Natural killer cell (primary cell): ENCODE measurements around the gene GORASP1. TPM values are rescaled to one million over a fixed set of nuclear protein-coding genes. Genes with fewer than 3 reads are reported as not detected.
A peak's percentile ranks its signal among the peaks of the same experiment; 100 is the strongest.

ENCODE experiments used
- ATAC-seq, 3 donors: fragments of 150-1000 bp in 2 of 3; fragments of 200-7000 bp in 1 of 3; cut with Tn5 transposase; 1 replicate in 1 of 3; 2 replicates in 2 of 3; pipeline ENCODE4 v1.10.0; 2021; ENCODE audit warnings: mild to moderate bottlenecking in 2 of 3, moderate library complexity in 2 of 3
- DNase-seq, 2 donors: peaks; one replicate each; pipeline versions ENCODE4 v3.0.0 to v3.0.0-alpha.2; 2013 to 2021; ENCODE audit warnings: mixed read lengths in 1 of 2
- H3K27ac ChIP-seq: one replicate; pipeline ENCODE4 v1.5.1; 2013; ENCODE audit warnings: mild to moderate bottlenecking, low read length
- H3K27me3 ChIP-seq: one replicate; pipeline ENCODE4 v1.6.1; 2013; ENCODE audit warnings: low read length; ENCODE audit not compliant: control insufficient read depth, insufficient read depth
- H3K36me3 ChIP-seq: one replicate; pipeline ENCODE4 v1.6.1; 2013; ENCODE audit warnings: low read length; ENCODE audit not compliant: control insufficient read depth, insufficient read depth
- H3K4me1 ChIP-seq: one replicate; pipeline ENCODE4 v1.6.1; 2013; ENCODE audit warnings: low read length; ENCODE audit not compliant: control insufficient read depth, insufficient read depth
- H3K4me3 ChIP-seq: one replicate; pipeline ENCODE4 v1.5.1; 2013; ENCODE audit warnings: low read length
- H3K9me3 ChIP-seq: one replicate; pipeline ENCODE4 v1.6.1; 2013; ENCODE audit warnings: low read length; ENCODE audit not compliant: control insufficient read depth, insufficient read depth
- H3K27ac Mint-ChIP-seq, 2 donors: one replicate each; pipeline ENCODE4 v1.8.0; 2022; ENCODE audit warnings: mild to moderate bottlenecking in 2 of 2, mixed read lengths in 2 of 2, moderate library complexity in 1 of 2
- H3K27me3 Mint-ChIP-seq, 2 donors: one replicate each; pipeline ENCODE4 v1.8.0; 2022; ENCODE audit warnings: low read depth in 2 of 2, mixed read lengths in 2 of 2
- H3K36me3 Mint-ChIP-seq: one replicate; pipeline ENCODE4 v1.8.0; 2022; ENCODE audit warnings: mixed read lengths
- H3K4me1 Mint-ChIP-seq, 2 donors: one replicate each; pipeline ENCODE4 v1.8.0; 2022; ENCODE audit warnings: mixed read lengths in 2 of 2
- H3K4me3 Mint-ChIP-seq: one replicate; pipeline ENCODE4 v1.8.0; 2022; ENCODE audit warnings: mild to moderate bottlenecking, moderate library complexity, mixed read lengths
- H3K9me3 Mint-ChIP-seq, 2 donors: one replicate each; pipeline ENCODE4 v1.8.0; 2022; ENCODE audit warnings: mixed read lengths in 2 of 2
- CTCF ChIP-seq: fragments of 200-600 bp; IDR thresholded peaks from one replicate; pipeline ENCODE4 v1.8.0; 2022; ENCODE audit warnings: antibody characterized with exemption
- WGBS: methylation state at CpG from one replicate; pipeline ENCODE4 v1.1.7; 2013; ENCODE audit warnings: missing lambda C conversion rate; ENCODE audit not compliant: insufficient coverage; 5-methylcytosine and 5-hydroxymethylcytosine counted together
- intact Hi-C: fragments of 100-400 bp; cut with micrococcal nuclease; formaldehyde crosslinking; loops from one replicate; pipeline ENCODE4 v1.14.2; 2022
- total RNA-seq, 4 donors: library from RNA; stranded (reverse); fragments of 120-200 nt in 1 of 4; gene quantifications; one replicate each; pipeline versions ENCODE4 v1.2.3 to v1.2.4, GENCODE V29; 2013 to 2022

The GORASP1 gene
- total RNA-seq, 3 donors from 2014 or later (not counting 1 experiment from before 2014, with no cell fraction given): 20.2 to 21.3 (median 20.8) TPM

- no peak overlapping the region for H3K4me3 ChIP-seq
- H3K4me1 ChIP-seq: peaks cover 13% of the 10 kb centered on the region
- Mint-ChIP-seq H3K9me3 (no peaks in the 10 kb centered on the region), H3K4me3 (no peak overlapping the region), H3K27ac (peak overlapping the region in 1 of 2 donors; percentile 14), H3K4me1 (peaks cover 32 to 52% of the 10 kb centered on the region in 2 donors), H3K27me3 (no peaks in the 10 kb centered on the region), H3K36me3 (no peaks in the 10 kb centered on the region)
- H3K9me3 ChIP-seq: no peaks in the 10 kb centered on the region
- H3K27ac ChIP-seq: no peak overlapping the region
- no peaks in the 10 kb centered on the region for H3K36me3 ChIP-seq
- TF ChIP-seq CTCF: no peak
- intact Hi-C loops: no loop called here
- ATAC-seq (no peak), DNase-seq (no peak)
- H3K27me3 ChIP-seq: no peaks in the 10 kb centered on the region
- 94% methylated on average over 2 of the region's 3 CpGs for WGBS
These were observed 51.3 kb downstream of the GORASP1 start for GRCh38 chr3:39056151-39056550.

- no peaks in the 10 kb centered on the region for H3K9me3 ChIP-seq
- H3K4me1 ChIP-seq: peaks cover 15% of the 10 kb centered on the region
- no peak overlapping the region for H3K27ac ChIP-seq
- no peaks in the 10 kb centered on the region for H3K36me3 ChIP-seq
- H3K27me3 ChIP-seq: no peaks in the 10 kb centered on the region
- H3K4me3 Mint-ChIP-seq: no peak overlapping the region
- 94% methylated on average over 2 of the region's 2 CpGs for WGBS
- no peak overlapping the region for H3K4me3 ChIP-seq
- ATAC-seq: no peak
- no peaks in the 10 kb centered on the region for H3K27me3 Mint-ChIP-seq
- TF ChIP-seq CTCF: no peak
- no peaks in the 10 kb centered on the region for H3K9me3 Mint-ChIP-seq
- H3K4me1 Mint-ChIP-seq: peaks cover 33 to 48% of the 10 kb centered on the region in 2 donors
- DNase-seq: no peak
- no peaks in the 10 kb centered on the region for H3K36me3 Mint-ChIP-seq
- intact Hi-C loops: loop anchor here (5.0 kb wide), 2 partner anchors 329 to 354 kb away; partner anchors contain the start of genes RPSA and SLC25A38
- peak overlapping the region; percentile 98 to 99 for H3K27ac Mint-ChIP-seq
These were observed 53.7 kb downstream of the GORASP1 start for GRCh38 chr3:39053696-39054095.

- Mint-ChIP-seq H3K4me1 (peaks cover 26 to 42% of the 10 kb centered on the region in 2 donors), H3K9me3 (no peaks in the 10 kb centered on the region), H3K36me3 (no peaks in the 10 kb centered on the region), H3K4me3 (peak overlapping the region; percentile 97), H3K27me3 (no peaks in the 10 kb centered on the region), H3K27ac (peak overlapping the region; percentile 98 to 99)
- no peak for TF ChIP-seq CTCF
- Histone ChIP-seq H3K4me1 (peaks cover 15% of the 10 kb centered on the region), H3K9me3 (no peaks in the 10 kb centered on the region), H3K27ac (peak overlapping the region; percentile 93), H3K4me3 (peak overlapping the region; percentile 91), H3K36me3 (no peaks in the 10 kb centered on the region), H3K27me3 (no peaks in the 10 kb centered on the region)
- intact Hi-C loops: loop anchor here (5.0 kb wide), 2 partner anchors 330 to 355 kb away; partner anchors contain the start of genes RPSA and SLC25A38
- ATAC-seq (no peak), DNase-seq (no peak)
- 5% methylated on average over 7 of the region's 11 CpGs for WGBS
These were observed 54.8 kb downstream of the GORASP1 start for GRCh38 chr3:39052583-39052982.
